Measurements from ENCODE around the gene SYNGR4. TPM values are rescaled to one million over a fixed set of nuclear protein-coding genes. Genes with fewer than 3 reads are reported as not detected.

SYNGR4 gene
- total RNA-seq, 1 donor from 2014 or later = not detected

GRCh38 chr19:48413879-48414587, 49.9 kb downstream of the SYNGR4 start:
- ATAC-seq (no peak), DNase-seq (ENCODE audit: low spot score) (no peak)
- intact Hi-C loops (cut with DNase I) = no loop called here

- intact Hi-C loops (cut with DNase I) = no loop called here
- ATAC-seq (peak; percentile 92), DNase-seq (ENCODE audit: low spot score) (peak; percentile 88)
Observed at GRCh38 chr19:48415395-48415794, 51.2 kb downstream of the SYNGR4 start.

GRCh38 chr19:48415806-48416221, 51.6 kb downstream of the SYNGR4 start:
- intact Hi-C loops (cut with DNase I) = no loop called here
- DNase-seq (ENCODE audit: low spot score) = no peak
- peak; percentile 47 for ATAC-seq

- ATAC-seq (no peak), DNase-seq (ENCODE audit: low spot score) (no peak)
- intact Hi-C loops (cut with DNase I) = no loop called here
Observed at GRCh38 chr19:48417421-48417820, 53.3 kb downstream of the SYNGR4 start.

- intact Hi-C loops (cut with DNase I) = no loop called here
- ATAC-seq (no peak), DNase-seq (ENCODE audit: low spot score) (no peak)
Observed at GRCh38 chr19:48418317-48419064, 54.3 kb downstream of the SYNGR4 start.

GRCh38 chr19:48419158-48419920, 55.2 kb downstream of the SYNGR4 start:
- ATAC-seq = peak; percentile 47
- peak; percentile 70 for DNase-seq (ENCODE audit: low spot score)
- intact Hi-C loops (cut with DNase I) = no loop called here

GRCh38 chr19:48421548-48421947, 57.4 kb downstream of the SYNGR4 start:
- DNase-seq (ENCODE audit: low spot score) (no peak), ATAC-seq (peak; percentile 51)
- intact Hi-C loops (cut with DNase I) = no loop called here

GRCh38 chr19:48424694-48425219, 60.6 kb downstream of the SYNGR4 start:
- DNase-seq (ENCODE audit: low spot score) = no peak
- intact Hi-C loops (cut with DNase I) = no loop called here
- peak; percentile 76 for ATAC-seq

Other genes starting within 250 kb of the SYNGR4 start
- 16.9 TPM for gene LIG1, start 194.0 kb upstream of the SYNGR4 start, total RNA-seq
- gene ZSWIM9, start 193.7 kb upstream of the SYNGR4 start, total RNA-seq = 10.7 TPM
- 82.8 TPM for gene CARD8, start 108.5 kb upstream of the SYNGR4 start, total RNA-seq
- 1.1 TPM for gene ZNF114, start 94.3 kb upstream of the SYNGR4 start, total RNA-seq
- 119 TPM for gene EMP3, start 38.8 kb upstream of the SYNGR4 start, total RNA-seq
- gene TMEM143, start 427 bp upstream of the SYNGR4 start, total RNA-seq = 11.2 TPM
- 104 TPM for gene KDELR1, start 27.2 kb downstream of the SYNGR4 start, total RNA-seq
- gene GRIN2D, start 29.3 kb downstream of the SYNGR4 start, total RNA-seq = 1.1 TPM
- 23.4 TPM for gene GRWD1, start 81.6 kb downstream of the SYNGR4 start, total RNA-seq
- 0.71 TPM for gene KCNJ14, start 91.2 kb downstream of the SYNGR4 start, total RNA-seq
- 62.7 TPM for gene CYTH2, start 105.0 kb downstream of the SYNGR4 start, total RNA-seq
- 0.76 TPM for gene LMTK3, start 147.5 kb downstream of the SYNGR4 start, total RNA-seq
- gene SULT2B1, start 187.8 kb downstream of the SYNGR4 start, total RNA-seq = not detected
- gene SPACA4, start 242.4 kb downstream of the SYNGR4 start, total RNA-seq = not detected